MCF 10A (cell line): ENCODE results near the gene ZMYND10. TPM values are rescaled to one million over a fixed set of nuclear protein-coding genes. Genes with fewer than 3 reads are reported as not detected.
A peak's percentile ranks its signal among the peaks of the same experiment; 100 is the strongest.

Experiments used
- BruUV-seq: library from RNA; stranded (reverse); fragments of 400-500 nt; replicated peaks from 2 replicates; lab custom pipeline; 2021; lab: Mats Ljungman, UMichigan
- CTCF ChIA-PET: fragments of 300-600 bp; sonication (Branson Sonifier 250); formaldehyde crosslinking; extraction: SDS; loops from one replicate; lab custom pipeline; 2021; ENCODE audit warnings: antibody characterized with exemption, inconsistent platforms; lab: Yijun Ruan, JAX
- POLR2A ChIA-PET: fragments of 300-600, 350-650 bp; sonication (Branson Sonifier 250); formaldehyde crosslinking; extraction: SDS; loops from one replicate; lab custom pipeline; 2020; ENCODE audit warnings: antibody characterized with exemption, inconsistent platforms; lab: Yijun Ruan, JAX
- DNase-seq: peaks from one replicate; pipeline ENCODE4 v3.0.0-alpha.2; 2018; ENCODE audit not compliant: unreplicated experiment
- H3K27ac Mint-ChIP-seq: one replicate; pipeline ENCODE4 v1.8.0; 2022; ENCODE audit warnings: mild to moderate bottlenecking, low read depth, mixed read lengths; ENCODE audit not compliant: unreplicated experiment
- H3K27me3 Mint-ChIP-seq: one replicate; pipeline ENCODE4 v1.8.0; 2022; ENCODE audit warnings: mixed read lengths; ENCODE audit not compliant: insufficient read depth, unreplicated experiment
- H3K36me3 Mint-ChIP-seq: one replicate; pipeline ENCODE4 v1.8.0; 2022; ENCODE audit warnings: mild to moderate bottlenecking, moderate library complexity, mixed read lengths; ENCODE audit not compliant: insufficient read depth, unreplicated experiment
- H3K4me1 Mint-ChIP-seq: one replicate; pipeline ENCODE4 v1.8.0; 2022; ENCODE audit warnings: mixed read lengths; ENCODE audit not compliant: insufficient read depth, unreplicated experiment
- H3K4me3 Mint-ChIP-seq: one replicate; pipeline ENCODE4 v1.8.0; 2022; ENCODE audit warnings: mild to moderate bottlenecking, moderate library complexity, mixed read lengths; ENCODE audit not compliant: unreplicated experiment
- H3K9me3 Mint-ChIP-seq: one replicate; pipeline ENCODE4 v1.8.0; 2022; ENCODE audit warnings: mixed read lengths; ENCODE audit not compliant: unreplicated experiment
- CTCF ChIP-seq: fragments of 200-600 bp; IDR thresholded peaks from one replicate; pipeline ENCODE4 v1.8.0; 2022; ENCODE audit warnings: antibody characterized with exemption, mild to moderate bottlenecking; ENCODE audit not compliant: unreplicated experiment
- intact Hi-C: fragments of 100-400 bp; cut with micrococcal nuclease; formaldehyde crosslinking; loops from 2 replicates; pipeline ENCODE4 v1.14.1; 2022
- total RNA-seq: library from RNA; stranded (reverse); gene quantifications from 2 replicates; pipeline ENCODE4 v1.2.3, GENCODE V29; 2022

Gene ZMYND10
- total RNA-seq, 1 experiment from 2014 or later = 0.68 TPM

GRCh38 chr3:50292159-50293078, 53.1 kb downstream of the ZMYND10 start, which contains the start of gene IFRD2:
TSS of gene IFRD2 (minus strand) at chr3:50292429. CDS start at chr3:50292274, 155 bp downstream.
- CTCF ChIA-PET = interaction anchor here (0.7 to 6.2 kb wide), 6 partner anchors 8 to 100 kb away, joined by 3 to 38 read pairs (median 4); partner anchors contain the start of gene HYAL2
- Mint-ChIP-seq H3K27ac (peak within 1 kb of the TSS; percentile 93), H3K27me3 (no peaks in the 10 kb centered on the region), H3K4me1 (peaks cover 14% of the 10 kb centered on the region), H3K9me3 (no peaks in the 10 kb centered on the region), H3K36me3 (peaks cover 27% of the 10 kb centered on the region), H3K4me3 (peak within 1 kb of the TSS; percentile 96)
- POLR2A ChIA-PET = interaction anchor here (0.6 to 2.9 kb wide), 28 partner anchors 9 to 1380 kb away, joined by 3 to 22 read pairs (median 4); partner anchors contain the start of genes CYB561D2, GNAI2, HYAL2 and KLHDC8B
- TSS peak; percentile 77 for BruUV-seq
- TF ChIP-seq CTCF = no peak
- peak; percentile 97 for DNase-seq
- intact Hi-C loops = no loop called here

Other genes with a start within 250 kb of the ZMYND10 start
- gene SEMA3F, start 190.4 kb downstream of the ZMYND10 start, total RNA-seq = 34.6 and 51.5 TPM in 2 replicates
- gene GNAT1, start 154.1 kb downstream of the ZMYND10 start, total RNA-seq = 0.49 TPM in 1 of 2 replicates, not detected in the other
- not detected in 2 replicates for gene SLC38A3, start 140.5 kb downstream of the ZMYND10 start, total RNA-seq
- 122 and 123 TPM in 2 replicates for gene GNAI2, start 109.5 kb downstream of the ZMYND10 start, total RNA-seq
- gene SEMA3B, start 76.6 kb downstream of the ZMYND10 start, total RNA-seq = 7.6 and 12.5 TPM in 2 replicates
- 0.20 TPM in 1 of 2 replicates, not detected in the other for gene LSMEM2, start 66.6 kb downstream of the ZMYND10 start, total RNA-seq
- gene IFRD2, start 53.3 kb downstream of the ZMYND10 start, total RNA-seq = 135 and 182 TPM in 2 replicates
- 2.3 and 4.7 TPM in 2 replicates for gene HYAL3, start 46.3 kb downstream of the ZMYND10 start, total RNA-seq
- 11.4 and 12.4 TPM in 2 replicates for gene NAA80, start 46.3 kb downstream of the ZMYND10 start, total RNA-seq
- gene HYAL1, start 42.2 kb downstream of the ZMYND10 start, total RNA-seq = 0.42 and 0.70 TPM in 2 replicates
- gene HYAL2, start 23.0 kb downstream of the ZMYND10 start, total RNA-seq = 11.6 and 12.6 TPM in 2 replicates
- gene TUSC2, start 17.5 kb downstream of the ZMYND10 start, total RNA-seq = 14.5 and 20.4 TPM in 2 replicates
- gene RASSF1, start 4.9 kb downstream of the ZMYND10 start, total RNA-seq = 24.3 and 32.0 TPM in 2 replicates
- gene NPRL2, start 5.0 kb upstream of the ZMYND10 start, total RNA-seq = 21.1 and 22.1 TPM in 2 replicates
- 24.0 and 24.1 TPM in 2 replicates for gene CYB561D2, start 5.1 kb upstream of the ZMYND10 start, total RNA-seq
- gene TMEM115, start 13.8 kb upstream of the ZMYND10 start, total RNA-seq = 31.9 and 40.3 TPM in 2 replicates
- not detected in 2 replicates for gene CACNA2D2, start 157.9 kb upstream of the ZMYND10 start, total RNA-seq
- gene C3orf18, start 222.0 kb upstream of the ZMYND10 start, total RNA-seq = 1.3 and 1.9 TPM in 2 replicates
- 19.9 and 23.8 TPM in 2 replicates for gene HEMK1, start 223.8 kb upstream of the ZMYND10 start, total RNA-seq